Measurements from ENCODE around the gene COL8A1.
"Not testable (repeated sequence)": the region's sequence is repeated elsewhere in the genome, so short reads cannot be mapped to it uniquely, and the experiment has no call there.

Gene COL8A1

DNA sequence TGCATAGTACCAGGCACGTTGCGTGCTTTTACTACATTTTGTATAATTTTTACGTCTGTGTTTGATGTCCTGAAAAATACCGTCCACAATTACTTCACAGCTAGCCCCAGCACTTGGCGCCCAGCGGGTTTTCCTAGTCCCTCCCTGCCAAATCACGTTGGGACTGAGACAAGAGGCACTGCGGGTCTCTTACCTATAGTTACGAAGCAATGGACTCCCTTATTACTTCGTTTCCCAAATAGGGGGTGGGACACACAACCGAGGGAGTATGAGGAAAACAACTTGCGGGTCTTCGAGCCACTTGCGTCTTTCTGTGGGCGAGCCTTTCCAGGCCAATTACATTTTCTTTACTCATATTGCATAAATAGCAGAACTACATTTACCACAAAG lies 178.6 kb downstream of the COL8A1 start:
- no peak for DNase-seq

GRCh38 chr3:99817437-99818240 lies 179.2 kb downstream of the COL8A1 start, which contains the start of gene CMSS1:
Gene CMSS1, plus strand, starts transcription at chr3:99817862.
- DNase-seq: peak; percentile 87

- DNase-seq: no peak
These were observed 180.4 kb downstream of the COL8A1 start for GRCh38 chr3:99818818-99819217.

- no peak for DNase-seq
These were observed 185.6 kb downstream of the COL8A1 start for GRCh38 chr3:99823723-99824711.

DNA sequence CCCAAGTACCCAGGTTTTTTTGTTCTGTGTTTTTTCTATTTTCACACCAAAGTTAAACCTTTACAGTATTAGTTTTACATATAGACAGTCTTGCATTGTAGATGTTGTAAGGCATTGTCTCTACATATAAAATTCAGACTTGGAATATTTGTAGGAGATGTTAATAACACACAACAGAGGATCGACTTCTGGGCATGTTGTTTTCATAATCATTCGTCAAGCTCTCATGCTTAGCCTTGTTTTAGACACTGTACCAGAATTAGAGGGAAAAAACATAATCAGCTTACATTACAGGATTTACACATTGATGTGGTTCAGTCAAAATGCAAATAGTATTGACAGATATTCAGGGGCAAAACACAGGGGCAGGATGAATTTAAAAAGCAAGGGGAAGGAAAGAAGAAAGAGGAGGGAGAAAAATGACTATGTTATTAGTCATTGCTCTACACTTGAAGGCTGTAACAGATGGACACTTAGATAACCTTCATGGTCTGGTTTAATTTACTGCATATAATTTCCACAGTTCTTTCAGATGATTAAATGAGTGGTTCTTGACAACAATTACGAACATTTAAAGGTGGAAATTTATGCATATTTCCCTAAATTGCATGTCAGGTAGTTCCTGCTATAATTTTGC lies 186.7 kb downstream of the COL8A1 start:
- no peak for DNase-seq

DNA sequence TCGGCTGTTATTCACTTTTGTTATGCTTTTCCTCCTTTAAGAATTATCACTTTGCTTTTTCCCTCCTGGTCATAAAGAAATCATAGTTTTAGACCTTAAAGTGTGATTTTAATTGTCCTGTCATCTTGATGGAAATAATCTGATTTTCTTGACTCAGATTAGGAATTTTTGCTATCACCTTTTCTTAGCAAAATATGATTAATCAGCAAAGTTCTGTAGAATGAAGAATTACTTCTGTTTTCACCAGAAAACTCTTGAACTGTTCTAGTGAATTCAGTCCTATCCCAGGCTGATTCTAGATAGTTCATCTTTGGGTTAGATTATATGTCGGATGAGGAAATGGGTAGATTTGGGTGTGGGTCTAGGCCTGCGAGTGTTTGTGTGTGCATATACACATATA lies 191.4 kb downstream of the COL8A1 start:
- DNase-seq: no peak

GRCh38 chr3:99833617-99834205 lies 195.3 kb downstream of the COL8A1 start:
- DNase-seq: no peak

GRCh38 chr3:99834211-99834957 lies 196.0 kb downstream of the COL8A1 start:
- no peak for DNase-seq

DNA sequence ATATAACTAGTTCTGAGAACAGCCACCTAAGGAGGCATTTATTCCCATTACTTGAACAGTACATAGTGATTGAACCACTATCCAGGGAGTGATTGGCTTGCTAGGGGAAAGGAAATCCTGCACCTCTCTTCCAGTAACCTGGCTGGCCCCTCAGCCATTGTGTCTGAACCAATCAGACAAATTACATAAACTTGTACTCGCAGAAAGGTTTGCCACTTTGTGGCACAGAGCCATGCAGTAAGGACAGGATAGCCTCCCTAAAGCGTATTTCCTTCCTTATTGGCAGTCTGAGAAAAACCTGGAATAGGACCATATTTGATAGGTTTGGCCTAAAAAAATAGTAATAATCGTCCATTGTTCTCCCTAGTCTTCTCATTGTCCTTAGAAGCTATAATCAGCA lies 198.3 kb downstream of the COL8A1 start:
- no peak for DNase-seq

DNA sequence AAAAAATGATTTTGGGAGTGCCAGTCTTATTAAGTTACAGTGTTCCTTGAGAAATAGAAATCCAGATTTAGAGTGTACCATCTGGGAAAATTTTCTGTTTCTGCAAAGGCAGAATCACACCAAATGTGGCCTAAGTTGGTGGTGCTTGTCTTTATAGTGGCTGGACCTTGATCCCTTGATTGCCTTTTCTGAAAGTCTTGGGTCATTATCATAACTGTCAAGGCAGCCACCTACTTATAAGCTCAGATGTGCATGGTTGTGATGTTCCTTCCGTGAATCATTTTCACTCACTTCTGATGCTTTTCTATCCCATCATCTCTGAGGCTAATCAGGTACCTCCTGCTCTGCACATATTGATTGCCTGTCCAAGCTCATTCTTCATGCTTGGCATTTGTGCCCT lies 199.3 kb downstream of the COL8A1 start:
- DNase-seq: no peak

DNA sequence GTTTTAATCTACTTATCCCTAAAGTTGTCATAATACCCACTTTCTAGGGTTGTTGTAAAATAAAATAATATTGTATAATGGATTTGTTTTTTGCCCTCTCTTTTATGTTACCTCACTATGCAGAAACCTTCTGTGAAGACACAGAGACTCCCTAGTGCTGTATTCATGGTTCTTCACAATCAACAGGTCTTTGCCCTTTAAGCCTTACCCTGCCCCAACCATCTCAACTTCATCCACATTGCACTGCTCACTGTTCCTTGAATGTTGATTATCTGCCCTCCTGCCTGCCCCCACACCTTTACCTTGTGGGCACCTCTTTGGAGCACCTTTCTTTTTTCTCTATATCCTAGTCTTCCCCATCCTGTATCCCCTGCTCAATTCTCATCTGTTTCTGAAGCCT lies 200.4 kb downstream of the COL8A1 start:
- DNase-seq: no peak

- DNase-seq: no peak
These were observed 201.2 kb downstream of the COL8A1 start for GRCh38 chr3:99839613-99840012.

- not testable (repeated sequence) for DNase-seq
These were observed 203.6 kb downstream of the COL8A1 start for GRCh38 chr3:99841949-99842348.

DNA sequence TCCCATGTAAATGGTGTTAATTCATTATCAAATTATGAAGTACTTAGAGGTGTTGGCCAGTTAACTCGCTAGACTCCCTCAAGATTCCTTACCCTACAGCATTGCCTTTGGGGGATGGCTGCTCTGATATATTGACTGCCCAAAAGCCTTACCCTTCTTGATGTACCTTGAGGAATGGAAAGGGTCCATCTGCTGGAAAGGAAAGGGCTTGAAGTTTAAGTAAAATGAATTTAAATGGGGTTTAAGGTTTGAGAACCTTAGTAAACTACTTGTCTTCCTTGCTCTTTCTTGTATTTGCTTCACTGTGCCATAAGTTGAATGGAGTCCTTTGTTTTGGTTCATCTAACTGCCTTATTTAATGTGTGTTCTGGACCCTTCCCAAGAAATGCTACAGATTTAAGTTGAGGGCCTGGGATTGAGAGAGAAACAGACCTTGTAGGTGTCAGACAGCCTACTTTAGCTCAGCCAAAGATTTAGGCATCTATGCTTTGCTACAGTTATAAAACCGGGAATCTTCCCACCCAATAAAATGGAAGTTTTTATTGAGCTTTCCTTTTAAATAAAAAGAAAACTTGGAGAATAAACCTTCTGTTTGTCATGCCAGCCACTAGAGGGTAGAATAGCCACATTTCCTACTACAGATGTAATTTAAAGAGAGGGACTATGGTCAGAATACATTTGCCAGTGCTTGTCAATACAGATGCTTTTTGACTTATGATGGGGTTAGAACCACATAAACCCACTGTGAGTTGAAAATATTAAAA lies 204.6 kb downstream of the COL8A1 start:
- DNase-seq: no peak

DNA sequence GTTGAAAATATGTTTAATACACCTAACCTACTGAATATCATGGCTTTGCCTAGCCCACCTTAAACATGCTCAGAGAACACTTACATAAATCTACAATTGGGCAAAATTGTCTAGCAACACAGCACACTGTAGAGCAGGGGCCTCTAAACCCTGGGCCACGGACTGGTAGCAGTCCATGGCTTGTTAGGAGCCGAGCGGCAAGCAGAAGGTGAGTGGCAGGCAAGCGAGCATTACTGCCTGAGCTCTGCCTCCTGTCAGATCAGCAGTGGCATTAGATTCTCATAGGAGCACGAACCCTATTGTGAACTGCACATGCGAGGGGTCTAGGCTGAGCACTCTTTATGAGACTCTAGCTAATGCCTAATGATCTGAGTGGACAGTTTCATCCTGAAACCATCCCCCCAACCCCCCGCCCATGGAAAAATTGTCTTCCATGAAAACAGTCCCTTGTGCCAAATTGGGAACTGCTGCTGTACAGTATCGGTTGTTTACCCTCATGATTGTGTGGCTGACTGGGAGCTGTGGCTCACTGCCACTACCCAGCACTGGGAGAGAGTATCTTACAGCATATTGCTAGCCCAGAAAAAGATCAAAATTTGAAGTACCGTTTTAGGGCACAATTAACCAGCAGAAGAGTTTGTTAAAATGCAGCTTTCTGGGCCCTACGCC lies 205.3 kb downstream of the COL8A1 start:
- DNase-seq: no peak

GRCh38 chr3:99845331-99845730 lies 206.9 kb downstream of the COL8A1 start:
- no peak for DNase-seq

DNA sequence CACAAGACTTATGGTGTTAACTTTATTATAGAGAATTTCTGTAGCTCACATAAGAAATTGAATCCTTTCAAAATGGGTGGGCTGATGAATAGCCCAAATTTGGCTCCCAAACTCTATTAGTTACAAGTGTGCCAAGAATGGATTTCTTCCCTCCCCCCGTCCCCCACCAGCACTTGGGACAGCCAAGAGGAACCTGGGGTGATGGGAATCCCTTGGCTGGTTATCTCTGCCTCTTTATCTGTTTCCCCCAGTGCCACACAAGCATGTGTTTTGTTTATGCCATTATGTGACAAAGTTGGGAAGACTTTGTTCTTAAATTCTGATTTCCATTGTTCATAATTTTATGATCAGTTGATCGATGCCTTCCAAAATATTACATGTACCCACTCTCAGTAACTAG lies 207.6 kb downstream of the COL8A1 start:
- no peak for DNase-seq

DNA sequence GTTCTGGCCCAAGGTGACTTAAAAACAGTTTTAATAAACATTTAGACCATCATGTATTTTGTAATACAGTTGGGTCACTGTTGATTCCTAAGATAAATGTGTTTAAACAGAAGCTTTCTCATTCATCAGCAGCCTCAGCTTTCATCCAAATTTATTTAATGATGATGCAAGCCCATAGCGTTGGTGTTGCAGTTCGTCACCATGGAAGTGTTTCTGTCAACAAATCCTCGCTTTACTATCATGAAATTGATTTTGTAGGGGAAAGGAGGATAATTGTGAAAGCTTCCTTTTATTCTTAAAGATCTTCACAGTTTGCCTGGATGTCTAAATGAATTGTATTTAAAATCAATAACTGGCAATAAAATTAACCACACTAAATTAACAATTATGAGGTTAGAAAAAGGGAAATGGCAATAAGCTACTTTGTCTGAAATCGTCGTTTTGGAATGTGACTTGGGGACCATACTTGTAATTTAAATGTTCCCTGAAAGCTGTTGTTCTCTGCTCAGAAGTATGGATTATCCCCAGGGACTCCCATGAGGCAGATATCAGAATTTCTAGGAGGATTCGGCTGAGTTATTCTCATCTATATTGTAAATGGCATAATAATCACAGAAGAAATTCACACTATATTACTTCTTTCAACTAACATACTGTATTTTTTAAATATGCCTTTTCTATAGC lies 208.2 kb downstream of the COL8A1 start:
- no peak for DNase-seq

DNA sequence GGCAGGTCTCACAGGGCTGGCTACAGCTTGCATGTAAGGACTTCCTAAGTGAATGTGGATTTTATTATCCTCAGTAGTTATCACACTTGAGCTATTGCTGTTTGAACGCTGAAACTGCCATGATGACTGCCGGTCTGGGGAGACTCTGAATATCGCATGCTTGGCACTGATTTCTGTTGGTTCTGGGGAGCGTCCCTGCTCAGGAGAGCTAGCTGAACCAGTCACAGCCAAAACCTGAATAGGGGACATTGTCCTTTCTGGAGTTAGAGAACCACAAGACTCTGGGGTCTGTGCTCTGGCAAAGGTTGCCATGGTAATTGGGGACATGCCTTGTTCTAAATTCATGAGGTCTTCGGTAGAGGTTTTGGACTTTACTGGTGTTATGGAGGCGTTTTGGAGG lies 210.0 kb downstream of the COL8A1 start:
- DNase-seq: no peak
